Activated CD8-positive, alpha-beta memory T cell treated with anti-CD3 and anti-CD28 coated beads, Interleukin-2, amount 10 ng/mL, durations not matched to agents 7 days and 5 days (primary cell): ENCODE measurements around the gene ASCL2. TPM values are rescaled to one million over a fixed set of nuclear protein-coding genes. Genes with fewer than 3 reads are reported as not detected.
"Not testable (repeated sequence)": the region's sequence is repeated elsewhere in the genome, so short reads cannot be mapped to it uniquely, and the experiment has no call there.

Source experiments
- ATAC-seq: fragments of 150-1000 bp; cut with Tn5 transposase; one replicate; pipeline ENCODE4 v1.10.0; 2021; ENCODE audit warnings: moderate library complexity
- CTCF ChIA-PET: fragments of 350-600 bp; sonication (Branson Sonifier 250); formaldehyde crosslinking; loops from one replicate; lab custom pipeline; 2021; ENCODE audit warnings: antibody characterized with exemption; lab: Charles Lee
- DNase-seq: peaks from one replicate; pipeline ENCODE4 v3.0.0-alpha.2; 2020
- H3K27ac Mint-ChIP-seq: one replicate; pipeline ENCODE4 v1.8.0; 2021; ENCODE audit warnings: mild to moderate bottlenecking, mixed read lengths
- H3K27me3 Mint-ChIP-seq: one replicate; pipeline ENCODE4 v1.8.0; 2021; ENCODE audit warnings: mixed read lengths
- H3K36me3 Mint-ChIP-seq: one replicate; pipeline ENCODE4 v1.8.0; 2021; ENCODE audit warnings: mild to moderate bottlenecking, mixed read lengths
- H3K4me1 Mint-ChIP-seq: one replicate; pipeline ENCODE4 v1.8.0; 2021; ENCODE audit warnings: mixed read lengths
- H3K4me3 Mint-ChIP-seq: one replicate; pipeline ENCODE4 v1.8.0; 2021; ENCODE audit warnings: mild to moderate bottlenecking, moderate library complexity, mixed read lengths
- H3K9me3 Mint-ChIP-seq: one replicate; pipeline ENCODE4 v1.8.0; 2022; ENCODE audit warnings: low read depth, mixed read lengths
- total RNA-seq, 2 experiments: library from RNA; stranded (reverse); gene quantifications; one replicate each; pipeline ENCODE4 v1.2.3, GENCODE V29; 2021

ASCL2 gene
- total RNA-seq, 2 experiments from 2014 or later = 0.12 to 0.15 TPM

DNA sequence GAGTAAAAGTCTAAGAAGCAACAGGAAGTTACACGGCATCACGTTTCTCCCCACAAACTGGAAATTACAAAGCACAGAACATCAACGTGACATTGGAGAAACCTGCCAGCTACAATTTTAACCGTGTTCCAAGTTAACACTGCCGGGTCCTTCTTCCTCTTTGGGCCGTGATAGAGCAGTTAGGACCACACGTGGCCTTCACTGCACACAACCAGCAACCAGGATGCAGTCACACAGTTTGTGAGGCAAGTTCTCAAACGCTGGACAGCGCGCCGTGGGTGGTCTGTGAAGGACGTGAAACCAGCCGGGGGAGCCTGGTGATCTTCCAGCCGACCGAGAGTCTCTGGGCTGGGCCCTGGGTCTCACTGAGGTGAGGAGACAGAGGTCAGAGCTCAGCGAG lies 16.7 kb upstream of the ASCL2 start:
- H3K4me1 Mint-ChIP-seq = peaks cover 2% of the 10 kb centered on the region
- no peak for ATAC-seq
- CTCF ChIA-PET = interaction anchor here (1.0 kb wide), 1 partner anchor 12 kb away, joined by 3 read pairs; no protein-coding TSS in a partner anchor

DNA sequence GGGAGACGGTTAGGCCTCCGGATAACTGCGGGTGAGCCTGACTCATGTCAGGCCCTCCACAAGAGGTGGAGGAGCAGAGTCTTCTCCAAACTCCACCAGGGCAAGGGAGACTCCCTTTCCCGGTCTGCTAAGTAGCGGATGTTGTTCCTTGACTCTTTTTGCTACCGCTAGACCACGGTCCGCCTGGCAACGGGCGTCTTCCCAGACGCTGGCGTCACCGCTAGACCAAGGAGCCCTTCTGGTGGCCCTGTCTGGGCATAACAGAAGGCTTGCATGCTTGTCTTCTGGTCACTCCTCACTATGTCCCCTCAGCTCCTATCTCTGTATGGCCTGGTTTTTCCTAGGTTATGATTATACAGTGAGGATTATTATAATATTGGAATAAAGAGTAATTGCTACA lies 16.0 kb upstream of the ASCL2 start:
- H3K27ac Mint-ChIP-seq, ATAC-seq, H3K9me3 Mint-ChIP-seq, H3K36me3 Mint-ChIP-seq, H3K4me3 Mint-ChIP-seq, H3K4me1 Mint-ChIP-seq: not testable (repeated sequence)
- peaks cover 15% of the 10 kb centered on the region for H3K27me3 Mint-ChIP-seq
- peak; percentile 32 for DNase-seq
- CTCF ChIA-PET = interaction anchor here (1.0 kb wide), 1 partner anchor 13 kb away, joined by 3 read pairs; no protein-coding TSS in a partner anchor

More for the DNA sequence above, 16.7 kb upstream of the ASCL2 start:
- no peaks in the 10 kb centered on the region for H3K36me3 Mint-ChIP-seq
- H3K4me3 Mint-ChIP-seq = no peak overlapping the region
- no peak for DNase-seq
- no peak overlapping the region for H3K27ac Mint-ChIP-seq
- peaks cover 2% of the 10 kb centered on the region for H3K9me3 Mint-ChIP-seq
- H3K27me3 Mint-ChIP-seq = peaks cover 11% of the 10 kb centered on the region

DNA sequence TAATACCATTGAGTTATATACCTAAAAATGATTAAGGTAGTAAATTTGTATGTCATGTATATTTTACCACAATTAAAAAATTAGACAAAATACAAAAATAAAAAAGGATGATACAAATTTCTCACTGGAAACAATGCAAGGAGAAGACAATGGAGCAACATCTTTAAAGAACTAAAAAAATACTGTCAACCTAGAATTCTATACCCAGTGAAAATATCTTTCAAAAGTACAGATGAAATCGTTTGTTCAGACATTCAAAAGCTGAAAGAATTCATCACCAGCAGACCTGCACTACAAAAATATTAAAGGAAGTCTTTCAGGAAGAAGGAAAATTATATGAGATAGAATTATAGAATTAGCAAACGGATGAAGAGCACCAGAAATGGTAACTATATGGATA lies 9.8 kb upstream of the ASCL2 start:
- peaks cover 41% of the 10 kb centered on the region for H3K27me3 Mint-ChIP-seq
- H3K27ac Mint-ChIP-seq = no peak overlapping the region
- DNase-seq (no peak), ATAC-seq (no peak)
- no peaks in the 10 kb centered on the region for H3K4me1 Mint-ChIP-seq
- CTCF ChIA-PET = no interaction called here
- H3K9me3 Mint-ChIP-seq = peaks cover 8% of the 10 kb centered on the region
- no peak overlapping the region for H3K4me3 Mint-ChIP-seq
- peaks cover 7% of the 10 kb centered on the region for H3K36me3 Mint-ChIP-seq

DNA sequence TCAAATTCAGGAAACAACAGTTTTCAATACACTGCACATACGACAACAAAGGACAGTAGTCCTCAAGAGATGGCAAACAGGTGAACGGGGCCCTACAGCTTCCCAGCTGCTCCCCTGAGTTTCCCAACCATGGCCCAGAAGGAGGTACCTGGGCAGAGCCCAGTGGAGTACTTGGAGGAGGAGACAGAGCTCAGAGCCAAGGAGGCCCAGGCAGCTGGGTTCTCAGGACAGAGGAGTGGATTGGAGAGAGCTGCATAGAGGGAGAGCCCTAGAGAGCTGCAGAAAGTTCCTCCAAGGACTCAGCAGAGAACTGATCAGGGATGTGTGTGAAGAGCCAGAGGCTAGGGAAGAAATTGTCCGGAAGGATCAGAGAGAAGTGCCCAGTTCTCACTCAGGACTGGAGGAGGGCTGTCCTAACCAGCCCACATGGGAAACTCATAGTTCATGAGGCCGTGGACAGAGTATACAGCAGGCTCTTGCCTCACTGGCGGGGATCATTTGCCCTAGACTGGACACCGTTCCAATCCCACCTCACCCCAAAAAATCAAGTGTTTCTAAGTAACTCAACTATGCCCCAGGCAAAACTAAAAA lies 7.6 kb upstream of the ASCL2 start:
- Mint-ChIP-seq H3K27me3 (peaks cover 44% of the 10 kb centered on the region), H3K9me3 (peaks cover 8% of the 10 kb centered on the region), H3K4me1 (no peaks in the 10 kb centered on the region), H3K27ac (no peak overlapping the region), H3K4me3 (no peak overlapping the region), H3K36me3 (peaks cover 7% of the 10 kb centered on the region)
- DNase-seq (no peak), ATAC-seq (no peak)
- CTCF ChIA-PET = interaction anchor here (1.1 to 1.2 kb wide), 2 partner anchors 22 to 84 kb away, joined by 3 to 4 read pairs; no protein-coding TSS in a partner anchor

DNA sequence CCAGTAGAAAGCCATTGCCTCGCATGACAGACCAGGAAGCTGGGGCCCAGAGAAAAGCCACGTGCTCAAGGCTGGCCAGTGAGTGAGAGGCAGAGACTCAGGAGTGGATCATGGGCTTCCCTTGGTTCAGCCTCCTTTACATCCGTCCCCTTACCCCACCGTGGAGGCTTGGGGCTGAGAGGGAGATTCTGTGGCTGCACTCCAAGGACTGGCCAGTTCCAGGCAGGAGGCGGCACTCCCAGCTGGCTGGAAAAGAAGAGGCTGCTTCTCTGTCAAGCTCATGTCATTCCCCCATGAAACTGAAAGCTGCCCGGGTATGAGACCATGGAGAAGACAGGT lies 6.6 kb upstream of the ASCL2 start:
- Mint-ChIP-seq H3K27ac (no peak overlapping the region), H3K27me3 (peaks cover 51% of the 10 kb centered on the region), H3K36me3 (peaks cover 7% of the 10 kb centered on the region), H3K9me3 (peaks cover 6% of the 10 kb centered on the region), H3K4me3 (no peak overlapping the region), H3K4me1 (no peaks in the 10 kb centered on the region)
- CTCF ChIA-PET = interaction anchor here (1.2 kb wide), 1 partner anchor 23 kb away, joined by 4 read pairs; no protein-coding TSS in a partner anchor
- ATAC-seq (no peak), DNase-seq (no peak)

DNA sequence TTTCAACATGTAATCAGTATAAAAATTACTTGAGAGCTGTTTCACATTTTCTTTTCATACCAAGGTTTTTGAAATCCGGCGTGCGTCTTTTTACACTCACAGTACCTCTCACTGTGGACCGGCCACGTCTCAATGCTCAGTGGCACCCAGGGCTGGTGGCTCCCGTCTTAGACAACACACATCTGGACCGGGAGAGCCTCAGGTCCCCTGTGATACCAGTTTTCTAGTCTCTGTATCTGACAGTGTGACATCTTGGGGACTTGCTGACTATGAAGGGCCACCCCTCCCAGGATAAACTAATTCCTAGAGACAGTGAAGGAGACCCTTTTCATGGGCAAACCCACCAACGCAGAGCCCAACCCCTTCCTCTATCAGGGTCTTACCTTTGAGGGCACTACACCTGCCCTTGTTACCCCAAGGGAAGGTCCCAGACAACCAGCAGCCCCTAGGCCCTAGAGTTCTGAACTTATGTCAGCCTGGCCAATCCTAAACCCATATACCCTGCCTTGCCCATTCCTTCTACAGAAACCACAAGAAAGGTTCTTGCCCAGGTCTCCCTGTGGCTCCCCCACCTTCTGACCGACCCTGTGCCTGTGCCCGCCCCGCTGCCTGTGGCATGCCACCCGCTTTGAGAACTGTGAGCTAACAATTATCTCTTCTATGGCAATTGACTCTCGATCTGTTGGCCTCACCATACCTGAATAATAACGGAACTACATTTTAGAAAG lies 6.1 kb upstream of the ASCL2 start:
- CTCF ChIA-PET = interaction anchor here (1.2 kb wide), 1 partner anchor 23 kb away, joined by 4 read pairs; no protein-coding TSS in a partner anchor

DNA sequence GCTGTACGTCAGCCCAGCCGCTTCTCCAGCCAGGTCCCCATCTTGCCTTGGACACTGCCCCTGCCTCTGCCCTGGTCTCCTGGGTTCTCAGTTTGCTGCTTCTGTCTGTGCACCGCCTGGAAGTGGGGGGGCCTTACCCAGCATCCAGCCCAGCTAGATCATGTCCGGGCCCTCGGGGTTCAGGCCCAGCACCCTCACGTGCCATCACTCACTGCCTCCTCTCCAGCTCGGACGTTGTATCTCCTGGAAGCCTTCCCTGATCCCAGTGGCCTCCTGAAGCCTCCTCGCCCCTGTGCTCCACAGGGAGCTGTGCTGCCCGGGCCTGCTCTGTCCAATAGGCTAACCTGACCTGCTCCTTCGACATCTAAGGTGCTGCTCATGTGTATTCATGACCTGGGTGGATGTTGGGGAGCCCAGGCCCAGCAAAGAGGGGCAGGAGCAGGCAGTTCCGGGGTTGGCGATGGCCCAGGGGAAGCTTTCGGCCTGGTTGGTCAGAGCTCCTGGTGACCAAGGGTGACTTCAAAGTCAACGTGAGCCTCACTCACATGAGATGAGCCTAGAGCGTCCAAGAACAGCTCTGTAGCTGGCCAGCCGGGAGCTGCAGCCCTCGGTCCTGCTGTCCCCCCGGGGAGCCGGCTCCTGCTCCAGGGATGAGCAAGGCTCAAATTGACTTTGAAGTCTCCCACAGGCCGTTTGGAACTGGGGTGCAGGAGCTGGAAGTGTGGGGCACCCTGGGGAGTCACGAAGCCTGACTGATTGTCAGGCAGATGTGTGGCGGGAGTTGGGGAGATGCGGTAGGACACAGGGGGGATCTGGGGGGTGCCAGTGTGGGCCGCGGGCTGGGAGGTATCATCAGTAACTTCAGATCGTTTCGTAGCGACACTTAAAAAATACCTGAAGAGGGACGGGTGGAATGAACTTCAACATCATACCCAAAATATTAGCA lies 5.2 kb upstream of the ASCL2 start:
- Mint-ChIP-seq H3K27ac (no peak overlapping the region), H3K27me3 (peaks cover 56% of the 10 kb centered on the region), H3K36me3 (peaks cover 7% of the 10 kb centered on the region), H3K4me1 (peaks cover under 1% of the 10 kb centered on the region), H3K9me3 (peaks cover 6% of the 10 kb centered on the region), H3K4me3 (no peak overlapping the region)
- no peak for ATAC-seq
- DNase-seq = no peak
- CTCF ChIA-PET = no interaction called here

More for the DNA sequence above, 6.1 kb upstream of the ASCL2 start:
- no peak overlapping the region for H3K27ac Mint-ChIP-seq
- DNase-seq (no peak), ATAC-seq (no peak)
- H3K36me3 Mint-ChIP-seq = peaks cover 7% of the 10 kb centered on the region
- no peaks in the 10 kb centered on the region for H3K4me1 Mint-ChIP-seq
- H3K9me3 Mint-ChIP-seq = peaks cover 6% of the 10 kb centered on the region
- no peak overlapping the region for H3K4me3 Mint-ChIP-seq
- H3K27me3 Mint-ChIP-seq = peaks cover 54% of the 10 kb centered on the region

DNA sequence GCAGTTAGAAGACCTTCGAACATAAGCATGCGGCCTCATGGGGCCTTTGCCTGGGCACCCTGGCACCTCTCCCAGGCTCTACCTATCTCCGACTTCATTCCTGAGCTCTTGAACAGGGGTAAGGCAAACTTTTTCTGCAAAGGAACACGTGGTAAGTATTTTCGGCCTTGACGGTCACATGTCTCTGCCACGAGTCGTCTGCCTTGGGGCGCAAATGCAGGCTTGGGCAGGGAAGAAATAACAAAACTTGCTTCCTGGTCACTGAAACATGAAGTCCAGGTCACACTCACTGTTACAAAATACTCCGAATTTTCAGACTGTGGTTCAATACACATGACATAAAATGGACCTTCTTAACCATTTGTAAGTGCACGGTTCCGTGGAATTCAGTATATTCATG lies 3.4 kb upstream of the ASCL2 start:
- Mint-ChIP-seq H3K9me3 (no peaks in the 10 kb centered on the region), H3K27me3 (peaks cover 51% of the 10 kb centered on the region), H3K27ac (no peak overlapping the region), H3K36me3 (no peaks in the 10 kb centered on the region), H3K4me1 (peaks cover 3% of the 10 kb centered on the region), H3K4me3 (no peak overlapping the region)
- no peak for DNase-seq
- CTCF ChIA-PET = interaction anchor here (1.4 kb wide), 1 partner anchor 259 kb away, joined by 4 read pairs; no protein-coding TSS in a partner anchor
- ATAC-seq = no peak

DNA sequence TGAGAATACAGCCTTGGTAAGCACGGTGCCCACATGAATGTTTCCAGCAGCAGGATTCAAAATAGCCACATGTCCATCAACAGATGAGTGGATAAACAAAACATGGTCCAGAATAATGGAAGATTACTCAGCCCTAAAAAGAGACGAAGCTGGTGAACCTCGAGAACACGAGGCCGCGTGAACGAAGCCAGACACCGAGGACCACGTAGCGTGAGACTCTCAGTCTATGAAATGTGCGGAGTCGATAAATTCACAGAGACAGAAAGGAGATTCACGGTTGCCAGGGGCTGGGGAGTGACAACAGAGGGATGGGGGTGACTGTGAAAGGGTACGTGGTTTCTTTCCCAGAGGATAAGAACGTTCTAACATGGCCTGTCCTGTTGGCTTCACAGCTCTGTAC lies 2.9 kb upstream of the ASCL2 start:
- CTCF ChIA-PET = interaction anchor here (1.4 kb wide), 1 partner anchor 260 kb away, joined by 4 read pairs; no protein-coding TSS in a partner anchor
- Mint-ChIP-seq H3K4me3 (no peak overlapping the region), H3K4me1 (peaks cover 6% of the 10 kb centered on the region), H3K36me3 (no peaks in the 10 kb centered on the region), H3K27me3 (peaks cover 55% of the 10 kb centered on the region), H3K27ac (no peak overlapping the region), H3K9me3 (no peaks in the 10 kb centered on the region)
- DNase-seq (peak; percentile 31), ATAC-seq (no peak)

DNA sequence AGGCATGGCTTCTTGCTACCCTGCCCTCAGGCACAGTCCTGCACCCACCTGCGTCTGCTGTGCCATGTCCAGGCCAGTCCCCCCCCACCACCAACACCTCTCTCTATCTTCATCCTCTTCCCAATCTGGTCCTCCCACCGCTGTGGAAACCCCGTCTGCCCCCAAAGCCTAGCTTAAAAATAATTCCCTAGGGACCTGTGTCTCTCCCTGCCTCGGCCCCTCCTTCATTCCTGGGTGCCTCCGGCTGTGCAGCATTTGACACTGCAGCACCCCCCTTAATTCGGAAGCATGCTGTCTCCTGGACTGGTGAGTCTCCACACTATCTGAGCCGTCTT lies 2.5 kb upstream of the ASCL2 start:
- H3K36me3 Mint-ChIP-seq = no peaks in the 10 kb centered on the region
- H3K9me3 Mint-ChIP-seq = no peaks in the 10 kb centered on the region
- H3K27me3 Mint-ChIP-seq = peaks cover 55% of the 10 kb centered on the region
- peaks cover 10% of the 10 kb centered on the region for H3K4me1 Mint-ChIP-seq
- no peak overlapping the region for H3K4me3 Mint-ChIP-seq
- CTCF ChIA-PET = interaction anchor here (1.4 kb wide), 1 partner anchor 260 kb away, joined by 4 read pairs; no protein-coding TSS in a partner anchor
- ATAC-seq (no peak), DNase-seq (peak; percentile 34)
- H3K27ac Mint-ChIP-seq = no peak overlapping the region

DNA sequence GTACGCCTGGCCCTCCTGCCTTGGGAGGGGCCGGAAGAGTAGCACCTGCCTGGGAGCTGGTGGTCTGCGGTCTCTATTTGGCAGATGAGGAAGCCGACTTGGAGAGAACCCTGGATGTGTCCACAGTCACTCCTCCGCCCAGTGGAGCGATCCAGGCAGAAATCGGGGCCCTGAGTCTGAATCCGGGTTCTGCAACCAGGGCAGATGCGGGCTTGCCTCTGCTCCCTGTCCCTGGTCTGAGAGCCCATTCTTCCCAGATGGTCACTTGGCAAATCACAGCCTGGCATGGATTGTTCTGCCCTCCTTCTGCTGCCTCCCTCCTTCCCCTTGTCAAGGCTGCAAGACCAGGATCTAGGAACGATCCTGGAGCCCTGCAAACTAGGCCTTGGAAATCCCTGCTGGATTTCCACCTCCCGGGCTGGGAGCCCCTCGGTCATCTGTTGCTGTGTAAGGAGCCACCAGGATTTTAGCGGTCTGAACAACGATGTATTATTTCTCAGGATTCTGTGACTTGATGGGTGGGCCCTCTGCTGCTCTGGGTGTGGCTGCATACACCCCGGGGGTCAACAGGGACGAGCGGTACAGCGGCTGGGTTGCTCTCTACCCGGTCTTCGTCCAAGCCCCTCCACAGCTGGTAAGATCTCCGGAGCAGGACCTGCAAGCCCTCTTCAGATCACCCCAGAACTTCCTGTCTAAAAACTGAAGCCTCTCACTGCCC lies 2.0 kb upstream of the ASCL2 start:
- ATAC-seq (no peak), DNase-seq (peak; percentile 39)
- Mint-ChIP-seq H3K36me3 (no peaks in the 10 kb centered on the region), H3K9me3 (no peaks in the 10 kb centered on the region), H3K4me1 (peaks cover 11% of the 10 kb centered on the region), H3K27ac (no peak overlapping the region), H3K4me3 (no peak overlapping the region), H3K27me3 (peaks cover 53% of the 10 kb centered on the region)
- CTCF ChIA-PET = no interaction called here

DNA sequence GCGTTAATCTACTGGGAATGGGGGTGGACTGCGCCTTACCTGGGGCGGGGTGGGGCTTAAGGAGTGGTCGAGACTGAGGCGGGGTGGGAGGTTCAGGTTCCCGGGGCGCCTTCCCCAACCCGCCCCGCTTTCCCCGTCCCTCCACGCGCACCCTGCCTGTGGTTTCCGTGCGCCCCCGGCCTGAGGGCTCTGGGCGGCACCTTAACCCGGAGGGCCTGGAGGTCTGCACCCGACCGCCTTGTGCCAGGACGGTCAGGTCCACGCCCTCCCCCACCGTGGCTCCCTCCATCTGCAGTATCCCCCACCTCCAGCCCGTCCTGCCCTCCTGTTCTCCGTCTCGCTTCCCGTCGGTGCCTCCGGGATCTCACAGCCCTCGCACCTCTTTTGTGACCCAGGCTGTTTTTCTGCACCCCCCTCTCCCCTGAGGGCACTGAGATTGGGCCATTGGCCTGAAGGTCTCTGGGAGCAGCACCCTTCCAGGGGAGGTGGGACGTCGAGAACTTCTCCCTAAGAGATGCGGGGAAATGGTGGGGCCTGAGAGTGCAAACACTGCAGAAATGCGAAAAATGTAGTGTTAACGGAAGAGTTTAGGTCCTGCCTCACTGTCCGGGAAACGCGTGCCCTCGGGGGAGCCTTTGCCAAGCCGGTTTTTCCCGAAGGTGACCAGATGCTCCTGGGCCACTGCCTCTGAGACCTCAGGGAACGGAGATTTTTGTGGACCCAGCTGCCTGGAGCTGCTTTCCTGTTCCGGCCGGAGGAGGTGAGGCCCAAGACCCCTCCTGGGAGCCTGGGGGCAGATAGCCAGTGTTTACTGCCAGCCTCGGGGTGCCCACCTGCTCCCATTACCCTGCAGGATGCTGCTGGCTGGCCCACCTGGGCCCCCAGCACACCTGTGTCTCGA lies 1.2 kb upstream of the ASCL2 start:
- Mint-ChIP-seq H3K36me3 (no peaks in the 10 kb centered on the region), H3K4me1 (peaks cover 16% of the 10 kb centered on the region), H3K4me3 (no peak overlapping the region), H3K27me3 (peaks cover 47% of the 10 kb centered on the region), H3K27ac (no peak overlapping the region), H3K9me3 (no peaks in the 10 kb centered on the region)
- ATAC-seq (no peak), DNase-seq (peak; percentile 30)
- CTCF ChIA-PET = no interaction called here
